Lower leg skin (tissue), 3 donors: ENCODE measurements around the gene ZNHIT2.

ENCODE experiments used
- POLR2A ChIP-seq, 2 donors: fragments of 450-650 bp; IDR thresholded peaks; one replicate each; pipeline ENCODE4 v1.6.1; 2016 to 2017; ENCODE audit warnings: antibody characterized with exemption in 2 of 2, mild to moderate bottlenecking in 1 of 2, moderate library complexity in 1 of 2
- TF ChIP-seq, protein P1 (sequence below), 3 donors: fragments of 450-650 bp; IDR thresholded peaks; one replicate each; pipeline ENCODE4 v1.5.1; 2016; ENCODE audit warnings: antibody characterized with exemption in 3 of 3, mild to moderate bottlenecking in 3 of 3, moderate library complexity in 2 of 3

DNA sequence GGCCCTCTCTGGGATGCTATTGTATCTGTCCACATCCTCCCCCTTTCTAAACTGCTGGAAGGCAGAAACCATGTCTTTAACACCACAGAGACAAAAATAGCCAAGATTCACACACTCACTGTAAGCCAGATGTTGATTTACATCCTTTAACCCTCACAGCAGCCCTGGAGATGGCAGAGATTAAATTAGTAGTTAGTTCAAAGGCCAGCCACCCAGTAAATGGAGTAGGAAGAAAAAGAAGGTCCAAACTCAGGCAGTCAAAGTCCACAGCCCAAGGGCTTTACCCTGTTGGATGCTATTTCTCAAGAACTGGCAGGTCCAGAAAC lies 2.1 kb upstream of the ZNHIT2 start:
- TF ChIP-seq, protein P1, sequence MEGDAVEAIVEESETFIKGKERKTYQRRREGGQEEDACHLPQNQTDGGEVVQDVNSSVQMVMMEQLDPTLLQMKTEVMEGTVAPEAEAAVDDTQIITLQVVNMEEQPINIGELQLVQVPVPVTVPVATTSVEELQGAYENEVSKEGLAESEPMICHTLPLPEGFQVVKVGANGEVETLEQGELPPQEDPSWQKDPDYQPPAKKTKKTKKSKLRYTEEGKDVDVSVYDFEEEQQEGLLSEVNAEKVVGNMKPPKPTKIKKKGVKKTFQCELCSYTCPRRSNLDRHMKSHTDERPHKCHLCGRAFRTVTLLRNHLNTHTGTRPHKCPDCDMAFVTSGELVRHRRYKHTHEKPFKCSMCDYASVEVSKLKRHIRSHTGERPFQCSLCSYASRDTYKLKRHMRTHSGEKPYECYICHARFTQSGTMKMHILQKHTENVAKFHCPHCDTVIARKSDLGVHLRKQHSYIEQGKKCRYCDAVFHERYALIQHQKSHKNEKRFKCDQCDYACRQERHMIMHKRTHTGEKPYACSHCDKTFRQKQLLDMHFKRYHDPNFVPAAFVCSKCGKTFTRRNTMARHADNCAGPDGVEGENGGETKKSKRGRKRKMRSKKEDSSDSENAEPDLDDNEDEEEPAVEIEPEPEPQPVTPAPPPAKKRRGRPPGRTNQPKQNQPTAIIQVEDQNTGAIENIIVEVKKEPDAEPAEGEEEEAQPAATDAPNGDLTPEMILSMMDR (IDR thresholded peaks at IDR 0.05), result no peak
- no peak for TF ChIP-seq POLR2A (IDR thresholded peaks at IDR 0.05)
